CD4-positive, alpha-beta memory T cell (primary cell): ENCODE measurements around the gene CNTD1. TPM values are rescaled to one million over a fixed set of nuclear protein-coding genes. Genes with fewer than 3 reads are reported as not detected.

Source experiments
- CTCF ChIA-PET: fragments of 350-600 bp; sonication (Branson Sonifier 250); formaldehyde crosslinking; loops from one replicate; lab custom pipeline; 2021; ENCODE audit warnings: inconsistent platforms; ENCODE audit not compliant: partially characterized antibody; lab: Charles Lee
- POLR2A ChIA-PET: fragments of 350-600 bp; sonication (Branson Sonifier 250); formaldehyde crosslinking; loops from one replicate; lab custom pipeline; 2021; ENCODE audit not compliant: partially characterized antibody; lab: Charles Lee
- DNase-seq, 5 donors: peaks; one replicate each; pipeline versions ENCODE4 v3.0.0 to v3.0.0-alpha.2; 2020 to 2022; ENCODE audit warnings: mixed read lengths in 1 of 5
- H3K27ac ChIP-seq: one replicate; pipeline ENCODE4 v1.7.0; 2013; ENCODE audit warnings: low read depth, low read length
- H3K27me3 ChIP-seq: 2 replicates; pipeline ENCODE4 v1.7.0; 2013; ENCODE audit warnings: mild to moderate bottlenecking, low read length, moderate library complexity; ENCODE audit not compliant: insufficient read depth
- H3K36me3 ChIP-seq: 2 replicates; pipeline ENCODE4 v1.7.0; 2013; ENCODE audit warnings: mild to moderate bottlenecking, low read length, moderate library complexity; ENCODE audit not compliant: insufficient read depth
- H3K4me1 ChIP-seq: 2 replicates; pipeline ENCODE4 v1.7.0; 2013; ENCODE audit warnings: mild to moderate bottlenecking, low read length, moderate library complexity; ENCODE audit not compliant: insufficient read depth
- H3K4me3 ChIP-seq, 2 donors: one replicate each; pipeline ENCODE4 v1.7.0; 2013; ENCODE audit warnings: low read length in 2 of 2, mild to moderate bottlenecking in 1 of 2
- H3K9me3 ChIP-seq, 2 donors: one replicate each; pipeline ENCODE4 v1.7.0; 2013; ENCODE audit warnings: low read length in 2 of 2, control low read depth in 1 of 2; ENCODE audit not compliant: control insufficient read depth in 1 of 2
- H3K27ac Mint-ChIP-seq, 7 donors: one replicate each; pipeline ENCODE4 v1.8.0; 2020 to 2021; ENCODE audit warnings: mixed read lengths in 7 of 7, mild to moderate bottlenecking in 6 of 7, inconsistent platforms in 3 of 7, moderate library complexity in 3 of 7
- H3K27me3 Mint-ChIP-seq, 2 donors: one replicate each; pipeline ENCODE4 v1.8.0; 2020 to 2021; ENCODE audit warnings: mixed read lengths in 2 of 2
- H3K36me3 Mint-ChIP-seq, 2 donors: one replicate each; pipeline ENCODE4 v1.8.0; 2020 to 2021; ENCODE audit warnings: mixed read lengths in 2 of 2, inconsistent platforms in 1 of 2, mild to moderate bottlenecking in 1 of 2
- H3K4me1 Mint-ChIP-seq, 4 donors: one replicate each; pipeline ENCODE4 v1.8.0; 2020 to 2021; ENCODE audit warnings: mixed read lengths in 4 of 4, mild to moderate bottlenecking in 1 of 4
- H3K4me3 Mint-ChIP-seq, 8 donors: one replicate each; pipeline ENCODE4 v1.8.0; 2020 to 2021; ENCODE audit warnings: mixed read lengths in 8 of 8, mild to moderate bottlenecking in 7 of 8, moderate library complexity in 6 of 8, inconsistent platforms in 3 of 8
- H3K9me3 Mint-ChIP-seq, 8 donors: one replicate each; pipeline ENCODE4 v1.8.0; 2020 to 2021; ENCODE audit warnings: mixed read lengths in 8 of 8, mild to moderate bottlenecking in 5 of 8, inconsistent platforms in 3 of 8, moderate library complexity in 1 of 8
- intact Hi-C: fragments of 100-400 bp; cut with micrococcal nuclease; formaldehyde crosslinking; loops from one replicate; pipeline ENCODE4 v1.15.1; 2023
- polyA plus RNA-seq, 2 donors: library from polyadenylated mRNA; unstranded; fragments of 300-500 nt; fragmentation: Illumina TruSeq; gene quantifications; one replicate each; pipeline ENCODE4 v1.2.3, GENCODE V29; 2021
- total RNA-seq, 2 experiments: library from RNA; stranded (reverse); gene quantifications; one replicate each; pipeline ENCODE4 v1.2.3, GENCODE V29; 2021

The CNTD1 gene
- total and polyA plus RNA-seq, 4 experiments from 2014 or later: 0.22 to 0.43 TPM; not detected in 2

DNA sequence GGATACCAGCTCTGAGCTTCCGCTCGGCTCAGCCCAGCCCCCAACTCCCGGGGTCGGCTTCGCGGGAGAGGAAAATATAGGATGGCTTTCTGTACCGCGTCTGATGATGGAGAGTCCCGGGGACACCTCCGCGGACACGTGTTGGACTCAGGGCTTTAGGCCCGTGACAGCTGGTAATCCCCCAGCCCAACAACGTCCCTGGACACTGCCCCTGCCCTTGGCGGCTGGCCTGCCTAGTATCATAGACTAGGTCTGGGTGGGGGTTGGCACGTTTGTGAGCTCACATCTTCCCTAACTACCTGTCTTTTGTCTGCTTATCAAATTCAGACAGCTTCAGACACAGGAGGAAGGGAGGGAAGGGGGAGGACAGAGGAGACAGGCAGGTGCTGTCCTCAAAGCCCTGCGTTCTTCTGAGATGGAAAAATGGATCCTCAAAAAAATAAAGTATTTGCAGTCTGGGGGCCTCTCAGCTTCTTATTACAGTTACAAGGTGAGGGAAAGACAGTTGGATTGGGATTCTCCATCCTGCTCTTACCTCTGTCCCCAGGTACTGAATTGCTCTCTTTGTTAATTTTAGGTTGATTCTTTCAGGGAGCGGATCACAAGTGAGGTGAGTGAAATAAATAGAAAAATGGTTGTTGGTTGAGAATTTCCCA, 35.2 kb downstream of the CNTD1 start:
- H3K27me3 Mint-ChIP-seq: no peaks in the 10 kb centered on the region
- H3K27ac ChIP-seq: peak overlapping the region; percentile 94
- peaks cover 20 to 41% of the 10 kb centered on the region in 2 donors for H3K36me3 Mint-ChIP-seq
- peak overlapping the region; percentile 72 to 97 for H3K4me3 ChIP-seq
- intact Hi-C loops: loop anchor here (1.0 to 10.0 kb wide), 2 partner anchors 10 to 651 kb away; partner anchors contain the start of genes BECN1 and DHX8
- H3K4me1 ChIP-seq: peaks cover 17% of the 10 kb centered on the region
- peak overlapping the region; percentile 93 to 97 (median 96) for H3K4me3 Mint-ChIP-seq
- H3K27me3 ChIP-seq: no peaks in the 10 kb centered on the region
- no peaks in the 10 kb centered on the region for H3K9me3 ChIP-seq
- no peak for DNase-seq
- peak overlapping the region; percentile 99 to 100 (median 99) for H3K27ac Mint-ChIP-seq
- peaks cover 0 to 3% (median 0%) of the 10 kb centered on the region in 8 donors for H3K9me3 Mint-ChIP-seq
- ChIA-PET POLR2A (interaction anchor here (0.6 to 3.1 kb wide), 11 partner anchors 8 to 535 kb away, joined by 3 to 61 read pairs (median 4); partner anchors contain the start of genes BECN1, PSMC3IP, RPL27 and TMEM106A), CTCF (interaction anchor here (0.7 to 2.9 kb wide), 8 partner anchors 9 to 527 kb away, joined by 3 to 16 read pairs (median 4); partner anchors contain the start of genes AOC2, BECN1, RPL27 and VPS25)
- peaks cover 19 to 35% (median 25%) of the 10 kb centered on the region in 4 donors for H3K4me1 Mint-ChIP-seq
- peaks cover 24% of the 10 kb centered on the region for H3K36me3 ChIP-seq

DNA sequence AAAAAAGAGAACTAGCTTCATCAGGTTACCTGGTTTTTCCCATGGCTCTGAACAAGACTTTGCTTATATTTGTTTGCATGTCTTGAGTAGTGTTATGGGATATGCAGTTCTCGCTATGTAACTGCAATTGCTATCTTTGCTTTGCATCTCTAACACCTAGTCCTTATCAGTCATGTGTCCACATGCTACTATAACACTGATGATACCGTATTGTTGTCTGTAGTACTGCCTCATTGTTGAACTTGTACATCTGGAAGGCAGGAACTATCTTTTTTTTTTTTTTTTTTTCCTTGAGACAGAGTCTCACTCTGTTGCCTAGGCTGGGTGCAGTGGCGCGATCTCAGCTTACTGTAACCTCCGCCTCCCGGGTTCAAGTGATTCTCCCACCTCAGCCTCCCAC, 37.1 kb downstream of the CNTD1 start:
- no peak overlapping the region for H3K27ac ChIP-seq
- H3K4me3 Mint-ChIP-seq: no peak overlapping the region
- H3K27me3 Mint-ChIP-seq: no peaks in the 10 kb centered on the region
- H3K9me3 ChIP-seq: no peaks in the 10 kb centered on the region
- no peak for DNase-seq
- H3K36me3 Mint-ChIP-seq: peaks cover 30 to 55% of the 10 kb centered on the region in 2 donors
- H3K4me1 ChIP-seq: peaks cover 17% of the 10 kb centered on the region
- CTCF ChIA-PET: interaction anchor here (2.1 kb wide), 1 partner anchor 11 kb away, joined by 10 read pairs; the partner anchor contains the start of gene BECN1
- no peaks in the 10 kb centered on the region for H3K27me3 ChIP-seq
- H3K9me3 Mint-ChIP-seq: peaks cover 0 to 3% (median 0%) of the 10 kb centered on the region in 8 donors
- H3K4me3 ChIP-seq: no peak overlapping the region
- no peak overlapping the region for H3K27ac Mint-ChIP-seq
- H3K4me1 Mint-ChIP-seq: peaks cover 19 to 36% (median 26%) of the 10 kb centered on the region in 4 donors
- intact Hi-C loops: loop anchor here (10.0 kb wide), 1 partner anchor 649 kb away; the partner anchor contains the start of gene DHX8
- H3K36me3 ChIP-seq: peaks cover 31% of the 10 kb centered on the region
- POLR2A ChIA-PET: interaction anchor here (1.0 kb wide), 1 partner anchor 12 kb away, joined by 4 read pairs; the partner anchor contains the start of gene BECN1

DNA sequence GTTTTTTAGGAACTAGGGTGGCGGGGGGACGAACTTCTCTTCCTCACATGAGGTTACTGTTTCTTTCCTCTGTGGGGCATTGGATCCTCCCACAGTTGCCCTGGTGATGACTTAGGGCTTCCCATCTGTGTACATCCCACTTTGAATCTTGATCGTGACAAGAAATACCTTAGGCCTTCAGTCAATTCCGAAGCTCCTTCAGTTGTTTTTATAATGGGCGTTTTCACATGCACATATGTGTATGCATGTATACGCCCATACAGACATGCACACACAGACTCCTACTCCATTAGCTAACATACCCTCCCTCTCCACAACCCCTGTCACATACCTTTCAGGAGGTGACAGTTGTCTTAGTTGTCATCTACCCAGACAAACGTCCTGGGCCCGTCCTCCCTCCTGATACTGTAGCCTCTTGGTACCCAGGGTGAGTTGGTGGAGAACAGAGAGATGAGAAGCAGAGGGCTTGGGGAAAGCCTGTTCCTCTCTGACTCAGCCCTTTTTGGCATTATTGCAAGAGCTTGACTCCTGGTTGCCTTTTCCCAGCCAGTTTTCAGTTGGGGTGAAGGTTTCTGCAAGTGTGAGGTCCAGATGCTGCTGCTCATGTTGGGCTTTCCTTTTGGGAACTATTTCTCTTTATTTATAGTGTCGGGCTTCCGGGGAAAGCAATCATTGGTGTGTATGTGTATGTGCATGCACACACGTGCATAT, 43.5 kb downstream of the CNTD1 start:
- Histone ChIP-seq H3K27me3 (no peaks in the 10 kb centered on the region), H3K27ac (no peak overlapping the region), H3K9me3 (no peaks in the 10 kb centered on the region), H3K4me3 (no peak overlapping the region), H3K4me1 (no peaks in the 10 kb centered on the region), H3K36me3 (peaks cover 59% of the 10 kb centered on the region)
- intact Hi-C loops: loop anchor here (2.0 kb wide), 1 partner anchor 497 kb away; no protein-coding TSS in a partner anchor
- POLR2A ChIA-PET: interaction anchor here (1.6 kb wide), 1 partner anchor 9 kb away, joined by 4 read pairs; the partner anchor contains the start of gene PSME3
- no peak for DNase-seq
- H3K27me3 Mint-ChIP-seq: no peaks in the 10 kb centered on the region
- no peak overlapping the region for H3K4me3 Mint-ChIP-seq
- CTCF ChIA-PET: interaction anchor here (0.7 to 1.7 kb wide), 3 partner anchors 18 to 642 kb away, joined by 3 to 6 read pairs (median 4); partner anchors contain the start of genes BECN1, DHX8 and RPL27
- no peaks in the 10 kb centered on the region for H3K9me3 Mint-ChIP-seq
- peaks cover 55 to 79% of the 10 kb centered on the region in 2 donors for H3K36me3 Mint-ChIP-seq
- H3K4me1 Mint-ChIP-seq: peaks cover 2 to 15% (median 7%) of the 10 kb centered on the region in 4 donors
- peak overlapping the region in 1 of 7 donors; percentile 59 for H3K27ac Mint-ChIP-seq

DNA sequence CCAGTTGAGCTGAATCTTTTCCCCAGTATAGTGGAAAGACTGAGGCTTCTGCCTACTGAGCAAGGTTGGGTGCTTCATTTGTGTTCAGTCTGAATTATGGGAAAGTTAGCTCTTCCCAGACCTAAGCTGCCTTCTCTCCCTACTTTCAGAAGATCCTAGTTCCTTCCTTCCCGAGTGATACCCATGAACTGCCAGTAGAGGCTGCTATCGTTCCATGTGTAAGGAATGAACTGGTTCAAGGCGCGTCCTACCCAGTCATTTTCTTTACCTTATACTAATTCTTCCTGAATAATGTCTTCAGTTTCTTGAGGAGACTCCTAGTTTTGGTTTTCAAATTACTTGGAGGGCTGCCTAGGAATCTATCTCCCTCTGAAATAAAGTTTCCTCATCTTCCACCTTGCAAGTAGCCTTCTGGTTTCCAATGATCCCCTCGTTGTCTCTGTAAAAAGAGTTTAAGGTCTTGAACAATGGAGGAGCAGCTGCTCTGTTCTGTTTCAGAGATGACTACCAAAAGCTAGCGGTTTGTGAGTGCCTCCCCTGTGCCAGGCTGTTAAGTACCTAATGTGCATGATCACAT, 44.8 kb downstream of the CNTD1 start:
- peak in 2 of 5 donors; percentile 16 to 19 for DNase-seq
- Histone ChIP-seq H3K27me3 (no peaks in the 10 kb centered on the region), H3K4me1 (no peaks in the 10 kb centered on the region), H3K27ac (no peak overlapping the region), H3K4me3 (no peak overlapping the region), H3K36me3 (peaks cover 46% of the 10 kb centered on the region), H3K9me3 (no peaks in the 10 kb centered on the region)
- H3K36me3 Mint-ChIP-seq: peaks cover 47 to 69% of the 10 kb centered on the region in 2 donors
- intact Hi-C loops: loop anchor here (2.0 kb wide), 1 partner anchor 495 kb away; no protein-coding TSS in a partner anchor
- POLR2A ChIA-PET: interaction anchor here (1.3 kb wide), 1 partner anchor 155 kb away, joined by 4 read pairs; the partner anchor contains the start of gene RPL27
- H3K4me1 Mint-ChIP-seq: peaks cover 0 to 10% (median 6%) of the 10 kb centered on the region in 4 donors
- H3K27ac Mint-ChIP-seq: peak overlapping the region in 1 of 7 donors; percentile 58
- H3K4me3 Mint-ChIP-seq: no peak overlapping the region
- CTCF ChIA-PET: interaction anchor here (0.9 to 2.1 kb wide), 4 partner anchors 10 to 154 kb away, joined by 3 to 6 read pairs (median 4); partner anchors contain the start of genes BECN1, PSME3 and RPL27
- no peaks in the 10 kb centered on the region for H3K27me3 Mint-ChIP-seq
- no peaks in the 10 kb centered on the region for H3K9me3 Mint-ChIP-seq

DNA sequence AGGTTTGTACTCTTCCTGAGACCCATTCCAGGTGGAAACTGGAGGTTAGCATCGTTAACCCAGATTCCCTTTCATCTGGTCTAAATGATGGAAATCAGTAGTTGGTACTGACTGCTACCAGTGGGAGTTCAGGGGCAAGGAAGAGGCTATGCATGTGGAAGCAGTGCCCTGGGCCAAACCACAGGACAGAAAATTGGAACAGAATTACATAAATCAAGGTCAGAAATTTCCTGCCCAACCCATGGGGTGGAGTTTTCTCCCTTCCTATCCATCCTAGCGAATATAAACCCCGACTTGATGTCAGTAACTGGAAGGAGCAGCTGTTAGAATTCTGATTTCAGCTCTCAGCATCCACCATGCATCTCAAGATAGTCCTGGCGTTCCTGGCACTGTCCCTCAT, 45.6 kb downstream of the CNTD1 start, which contains the start of gene AOC2:
Gene AOC2 (plus strand): TSS at position 310 of the 400 bp plus-strand sequence. CDS start 47 bp downstream, at position 357.
- intact Hi-C loops: no loop called here
- Mint-ChIP-seq H3K27ac (no peak within 1 kb of the TSS), H3K27me3 (no peaks in the 10 kb centered on the region), H3K4me1 (peaks cover 0 to 8% (median 5%) of the 10 kb centered on the region in 4 donors), H3K36me3 (peaks cover 39 to 61% of the 10 kb centered on the region in 2 donors), H3K4me3 (peak within 1 kb of the TSS in 1 of 8 donors; percentile 54), H3K9me3 (no peaks in the 10 kb centered on the region)
- Histone ChIP-seq H3K36me3 (peaks cover 38% of the 10 kb centered on the region), H3K27me3 (no peaks in the 10 kb centered on the region), H3K9me3 (no peaks in the 10 kb centered on the region), H3K27ac (no peak within 1 kb of the TSS), H3K4me1 (no peaks in the 10 kb centered on the region), H3K4me3 (no peak within 1 kb of the TSS)
- POLR2A ChIA-PET: no interaction called here
- CTCF ChIA-PET: interaction anchor here (1.7 to 2.1 kb wide), 2 partner anchors 11 to 154 kb away, joined by 4 to 6 read pairs; partner anchors contain the start of genes PSME3 and RPL27
- DNase-seq: no peak

DNA sequence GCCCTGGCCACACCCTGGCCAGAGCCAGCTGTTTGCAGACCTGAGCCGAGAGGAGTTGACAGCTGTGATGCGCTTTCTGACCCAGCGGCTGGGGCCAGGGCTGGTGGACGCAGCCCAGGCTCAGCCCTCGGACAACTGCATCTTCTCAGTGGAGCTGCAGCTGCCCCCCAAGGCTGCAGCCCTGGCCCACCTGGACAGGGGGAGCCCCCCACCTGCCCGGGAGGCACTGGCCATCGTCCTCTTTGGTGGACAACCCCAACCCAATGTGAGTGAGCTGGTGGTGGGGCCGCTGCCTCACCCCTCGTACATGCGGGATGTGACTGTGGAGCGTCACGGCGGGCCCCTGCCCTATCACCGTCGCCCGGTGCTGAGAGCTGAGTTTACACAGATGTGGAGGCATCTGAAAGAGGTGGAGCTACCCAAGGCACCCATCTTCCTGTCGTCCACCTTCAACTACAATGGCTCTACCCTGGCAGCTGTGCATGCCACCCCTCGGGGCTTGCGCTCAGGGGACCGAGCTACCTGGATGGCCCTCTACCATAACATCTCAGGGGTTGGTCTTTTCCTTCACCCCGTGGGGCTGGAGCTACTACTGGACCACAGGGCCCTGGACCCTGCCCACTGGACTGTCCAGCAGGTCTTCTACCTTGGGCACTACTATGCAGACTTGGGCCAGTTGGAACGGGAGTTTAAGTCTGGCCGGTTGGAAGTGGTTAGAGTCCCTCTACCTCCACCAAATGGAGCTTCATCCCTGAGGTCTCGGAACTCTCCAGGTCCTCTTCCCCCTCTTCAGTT, 46.3 kb downstream of the CNTD1 start:
- peaks cover 0 to 8% (median 4%) of the 10 kb centered on the region in 4 donors for H3K4me1 Mint-ChIP-seq

More for the DNA sequence above, 46.3 kb downstream of the CNTD1 start:
- no peaks in the 10 kb centered on the region for H3K27me3 Mint-ChIP-seq
- ChIA-PET CTCF (interaction anchor here (0.6 to 2.1 kb wide), 2 partner anchors 11 to 467 kb away, joined by 3 to 4 read pairs; partner anchors contain the start of gene PSME3), POLR2A (interaction anchor here (1.2 to 1.3 kb wide), 2 partner anchors 10 to 11 kb away, joined by 3 to 4 read pairs; no protein-coding TSS in a partner anchor)
- H3K9me3 Mint-ChIP-seq: no peaks in the 10 kb centered on the region
- no peak overlapping the region for H3K4me3 ChIP-seq
- no peaks in the 10 kb centered on the region for H3K27me3 ChIP-seq
- no peaks in the 10 kb centered on the region for H3K4me1 ChIP-seq
- H3K4me3 Mint-ChIP-seq: no peak overlapping the region
- intact Hi-C loops: no loop called here
- H3K27ac Mint-ChIP-seq: no peak overlapping the region
- no peak overlapping the region for H3K27ac ChIP-seq
- no peak for DNase-seq
- H3K36me3 ChIP-seq: peaks cover 34% of the 10 kb centered on the region
- H3K36me3 Mint-ChIP-seq: peaks cover 36 to 57% of the 10 kb centered on the region in 2 donors
- H3K9me3 ChIP-seq: no peaks in the 10 kb centered on the region
